ENCODE measurements around the gene PGAM5. TPM values are rescaled to one million over a fixed set of nuclear protein-coding genes. Genes with fewer than 3 reads are reported as not detected.

Gene PGAM5
- total RNA-seq: 10 to 100 TPM; 19.7 to 30.2 (median 21.9) TPM
- total RNA-seq (2013): 25.2 TPM

DNA sequence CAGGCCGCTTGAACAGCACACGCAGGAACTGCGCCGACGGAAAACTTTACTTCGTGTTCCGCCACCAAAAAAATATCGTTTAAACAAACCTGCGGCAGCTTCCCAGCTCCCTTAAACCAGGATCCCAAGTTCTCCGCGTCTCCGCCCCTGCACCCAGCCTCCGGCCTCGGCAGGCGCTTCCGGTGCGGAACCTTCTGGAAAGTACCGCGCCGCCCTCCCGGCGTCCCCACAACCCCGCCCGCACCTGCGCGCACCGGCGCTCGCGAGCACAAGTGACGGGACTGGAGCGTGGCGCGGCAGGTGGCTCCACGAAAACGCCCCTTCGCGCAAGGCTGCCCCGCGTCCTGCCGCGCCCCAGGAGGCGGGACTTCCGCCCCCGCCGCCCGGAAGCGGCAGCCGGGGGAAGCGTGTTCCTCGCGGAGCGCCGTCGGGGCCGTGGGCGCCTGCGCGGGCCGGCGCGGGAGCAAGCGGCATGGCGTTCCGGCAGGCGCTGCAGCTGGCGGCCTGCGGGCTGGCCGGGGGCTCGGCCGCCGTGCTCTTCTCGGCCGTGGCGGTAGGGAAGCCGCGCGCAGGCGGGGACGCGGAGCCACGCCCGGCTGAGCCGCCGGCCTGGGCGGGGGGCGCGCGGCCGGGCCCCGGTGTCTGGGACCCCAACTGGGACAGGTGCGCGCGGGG is at the start of gene PGAM5:
PGAM5 (plus strand) TSS at position 438 of the 675 bp plus-strand sequence; CDS start at position 473, 35 bp downstream.
- Mint-ChIP-seq H3K27ac (peak within 1 kb of the TSS; percentile 90), H3K4me3 (peak within 1 kb of the TSS; percentile 91), H3K27me3 (ENCODE audit: low read depth in 2 of 2) (no peaks in the 10 kb centered on the region), H3K4me1 (peaks cover 0 to 6% of the 10 kb centered on the region in 2 donors), H3K9me3 (no peaks in the 10 kb centered on the region), H3K36me3 (no peaks in the 10 kb centered on the region)
- H3K27ac ChIP-seq (ENCODE audit: low read length): peak within 1 kb of the TSS; percentile 87
- peaks cover 17% of the 10 kb centered on the region for H3K4me1 ChIP-seq (ENCODE audit: control insufficient read depth, insufficient read depth, low read length)
- TF ChIP-seq CTCF (IDR thresholded peaks at IDR 0.05): no peak
- H3K4me3 ChIP-seq (ENCODE audit: low read length): peak within 1 kb of the TSS; percentile 74
- DNase-seq (peak; percentile 83 to 98), ATAC-seq (peak; percentile 93 to 97 (median 93))
- no peaks in the 10 kb centered on the region for H3K27me3 ChIP-seq (ENCODE audit: control insufficient read depth, insufficient read depth, low read length)
- H3K9me3 ChIP-seq (ENCODE audit: control insufficient read depth, insufficient read depth, low read length): peaks cover 5% of the 10 kb centered on the region
- under 1% methylated on average over 94 of the region's 94 CpGs for WGBS (ENCODE audit: insufficient coverage)
- peaks cover 4% of the 10 kb centered on the region for H3K36me3 ChIP-seq (ENCODE audit: control insufficient read depth, insufficient read depth, low read length)
- intact Hi-C loops (cut with micrococcal nuclease): no loop called here

DNA sequence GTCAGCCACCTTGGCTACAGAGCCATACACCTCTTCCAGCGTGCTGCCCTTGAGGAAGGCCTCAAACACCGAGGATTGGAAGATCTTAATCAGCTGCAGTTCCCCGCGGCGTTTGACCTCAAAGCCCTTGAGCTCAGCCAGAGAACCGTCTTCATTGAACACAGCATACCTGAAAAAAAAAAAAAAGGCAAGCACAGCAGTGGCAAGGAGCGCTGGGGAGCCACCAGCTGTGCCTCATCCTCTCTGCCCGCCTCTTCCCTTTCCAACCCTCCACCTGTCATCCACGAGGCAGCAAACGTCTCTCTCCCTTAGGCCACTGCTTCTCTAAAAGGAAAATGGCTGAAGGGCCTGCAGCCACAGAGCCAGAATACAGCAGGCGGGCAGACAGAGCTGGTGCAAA is 49.6 kb upstream of the PGAM5 start:
- WGBS (ENCODE audit: insufficient coverage): 62% methylated on average over 11 of the region's 11 CpGs
- Histone ChIP-seq H3K36me3 (ENCODE audit: control insufficient read depth, insufficient read depth, low read length) (peaks cover 46% of the 10 kb centered on the region), H3K4me1 (ENCODE audit: control insufficient read depth, insufficient read depth, low read length) (peaks cover 5% of the 10 kb centered on the region), H3K9me3 (ENCODE audit: control insufficient read depth, insufficient read depth, low read length) (no peaks in the 10 kb centered on the region), H3K27me3 (ENCODE audit: control insufficient read depth, insufficient read depth, low read length) (no peaks in the 10 kb centered on the region), H3K27ac (ENCODE audit: low read length) (no peak overlapping the region), H3K4me3 (ENCODE audit: low read length) (no peak overlapping the region)
- Mint-ChIP-seq H3K27ac (no peak overlapping the region), H3K27me3 (ENCODE audit: low read depth in 2 of 2) (no peaks in the 10 kb centered on the region), H3K36me3 (peaks cover 31% of the 10 kb centered on the region), H3K4me3 (no peak overlapping the region), H3K4me1 (peaks cover 8 to 21% of the 10 kb centered on the region in 2 donors), H3K9me3 (no peaks in the 10 kb centered on the region)
- intact Hi-C loops (cut with micrococcal nuclease): no loop called here
- ATAC-seq (no peak), DNase-seq (no peak)
- no peak for TF ChIP-seq CTCF (IDR thresholded peaks at IDR 0.05)

- intact Hi-C loops (cut with micrococcal nuclease): no loop called here
- no peaks in the 10 kb centered on the region for H3K27me3 Mint-ChIP-seq (ENCODE audit: low read depth in 2 of 2)
- 69% methylated on average over 5 of the region's 5 CpGs for WGBS (ENCODE audit: insufficient coverage)
- H3K36me3 ChIP-seq (ENCODE audit: control insufficient read depth, insufficient read depth, low read length): peaks cover 49% of the 10 kb centered on the region
- H3K9me3 ChIP-seq (ENCODE audit: control insufficient read depth, insufficient read depth, low read length): no peaks in the 10 kb centered on the region
- H3K9me3 Mint-ChIP-seq: no peaks in the 10 kb centered on the region
- no peak for DNase-seq
- H3K4me3 ChIP-seq (ENCODE audit: low read length): no peak overlapping the region
- H3K4me1 ChIP-seq (ENCODE audit: control insufficient read depth, insufficient read depth, low read length): peaks cover 5% of the 10 kb centered on the region
- ATAC-seq: no peak
- no peak overlapping the region for H3K4me3 Mint-ChIP-seq
- H3K27me3 ChIP-seq (ENCODE audit: control insufficient read depth, insufficient read depth, low read length): no peaks in the 10 kb centered on the region
- peaks cover 34% of the 10 kb centered on the region for H3K36me3 Mint-ChIP-seq
- no peak overlapping the region for H3K27ac ChIP-seq (ENCODE audit: low read length)
- peak overlapping the region in 1 of 2 donors; percentile 63 for H3K27ac Mint-ChIP-seq
- TF ChIP-seq CTCF (IDR thresholded peaks at IDR 0.05): no peak
- H3K4me1 Mint-ChIP-seq: peaks cover 8 to 21% of the 10 kb centered on the region in 2 donors
Measured at GRCh38 chr12:132661972-132662371, 48.7 kb upstream of the PGAM5 start.
